GM19240 (cell line): Measurements from ENCODE around the gene CRYBB1.

Experiments used
- DNase-seq: peaks from one replicate; pipeline ENCODE4 v3.0.0; 2011; ENCODE audit warnings: low spot score; ENCODE audit not compliant: insufficient read length

Gene CRYBB1

DNA sequence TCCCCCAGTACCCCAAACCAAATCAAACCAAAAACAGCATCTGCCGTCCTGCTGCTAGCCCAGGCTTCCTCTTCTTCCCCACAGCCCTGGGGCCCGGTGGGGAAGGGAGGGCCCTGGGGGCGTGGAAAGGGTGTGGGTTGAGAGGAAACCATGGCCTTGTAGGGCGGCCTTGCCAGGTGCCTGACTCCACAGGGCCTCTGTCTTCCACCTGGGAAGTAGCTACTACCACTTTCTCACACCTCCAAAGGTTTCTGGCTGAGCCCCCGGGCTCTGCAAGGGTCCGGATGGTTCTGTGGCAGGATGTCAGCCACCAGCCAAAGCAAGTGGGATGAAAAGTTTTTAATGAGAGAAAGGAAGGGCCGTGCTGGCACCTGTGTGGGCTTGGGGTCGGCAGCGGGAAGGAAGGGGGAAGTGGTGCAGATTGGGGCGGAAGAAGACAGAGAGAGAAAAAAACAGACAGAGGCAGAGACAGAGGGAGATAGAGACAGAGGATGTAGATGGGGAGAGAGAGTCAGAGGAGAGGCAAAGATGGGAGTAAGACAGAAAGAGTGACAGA, 38.4 kb downstream of the CRYBB1 start:
- DNase-seq, result peak; percentile 59

GRCh38 chr22:26577081-26577480, 40.7 kb downstream of the CRYBB1 start:
- no peak for DNase-seq

DNA sequence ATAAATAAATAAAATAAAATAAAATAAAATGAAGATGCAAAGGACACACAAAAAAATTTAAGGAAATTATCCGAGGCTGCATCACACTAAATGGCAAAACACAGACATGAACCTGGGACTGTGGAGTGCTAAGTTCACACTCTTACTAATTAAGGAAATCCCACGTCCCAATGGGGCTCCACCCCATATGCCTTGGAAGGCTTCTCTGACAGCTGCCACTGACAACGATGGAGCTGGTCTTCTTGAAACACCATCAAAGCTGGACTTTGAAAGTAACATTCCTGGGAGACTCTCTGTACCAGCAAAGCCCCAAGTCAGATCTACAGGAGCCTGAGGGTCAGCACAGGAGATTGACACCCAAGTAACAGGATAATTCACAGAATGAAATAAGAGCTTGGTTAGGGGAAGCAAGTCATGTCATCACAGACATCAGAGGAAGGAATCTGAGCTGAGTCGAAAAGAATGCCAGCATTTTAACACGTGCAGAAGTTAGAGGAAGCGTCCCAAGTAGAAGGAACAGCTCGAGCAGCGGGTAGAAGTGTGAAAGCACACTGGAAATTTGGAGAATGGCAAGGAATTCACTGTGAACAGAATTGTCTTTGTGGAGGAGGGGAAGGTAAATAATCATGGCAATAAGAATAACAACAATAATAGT, 41.7 kb downstream of the CRYBB1 start:
- no peak for DNase-seq

GRCh38 chr22:26574001-26574723, 43.7 kb downstream of the CRYBB1 start:
- no peak for DNase-seq

- no peak for DNase-seq
Observed at GRCh38 chr22:26573026-26573662, 44.7 kb downstream of the CRYBB1 start.

GRCh38 chr22:26570864-26571525, 46.8 kb downstream of the CRYBB1 start:
- DNase-seq, result no peak

DNA sequence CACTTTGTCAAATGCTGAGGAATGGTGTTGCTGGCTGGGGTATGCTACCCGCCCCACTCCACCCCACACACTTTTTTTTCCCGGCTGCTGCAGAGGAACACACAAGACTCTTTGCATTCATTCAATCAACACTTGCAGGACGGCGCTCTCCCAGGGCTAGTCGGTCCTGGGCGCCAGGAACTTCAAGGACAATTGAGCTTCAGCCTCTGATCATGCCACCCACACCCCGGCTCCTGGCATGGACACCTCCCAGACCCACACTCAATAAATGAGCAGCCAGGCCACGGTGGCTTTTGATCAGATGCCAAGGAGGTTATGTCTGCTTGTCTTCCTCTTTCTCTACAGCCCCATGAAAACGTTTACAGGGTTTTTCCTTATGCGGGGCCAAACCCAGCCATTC, 47.7 kb downstream of the CRYBB1 start:
- DNase-seq, result no peak

DNA sequence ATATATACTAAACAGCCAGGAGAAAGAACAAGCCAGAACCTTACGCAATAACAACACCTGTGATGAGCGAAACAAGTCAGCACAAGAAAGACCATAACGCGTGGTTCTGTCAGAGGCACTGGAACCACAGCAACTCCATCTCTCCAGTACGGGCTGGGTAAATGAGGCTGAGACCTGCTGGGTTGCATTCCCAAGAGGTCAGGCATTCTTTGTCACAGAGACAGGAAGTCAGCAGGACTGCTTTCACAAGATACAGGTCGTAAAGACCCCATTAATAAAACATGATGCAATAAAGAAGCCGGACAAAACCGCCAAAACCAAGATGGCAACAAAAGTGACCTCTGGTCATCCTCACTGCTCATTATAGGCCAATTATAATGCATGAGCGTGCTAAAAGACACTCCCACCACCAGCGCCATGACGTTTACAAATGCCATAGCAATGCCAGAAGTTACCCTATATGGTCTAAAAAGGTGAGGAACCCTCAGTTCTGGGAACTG, 49.6 kb downstream of the CRYBB1 start:
- no peak for DNase-seq

GRCh38 chr22:26567610-26568009, 50.2 kb downstream of the CRYBB1 start:
- no peak for DNase-seq

DNA sequence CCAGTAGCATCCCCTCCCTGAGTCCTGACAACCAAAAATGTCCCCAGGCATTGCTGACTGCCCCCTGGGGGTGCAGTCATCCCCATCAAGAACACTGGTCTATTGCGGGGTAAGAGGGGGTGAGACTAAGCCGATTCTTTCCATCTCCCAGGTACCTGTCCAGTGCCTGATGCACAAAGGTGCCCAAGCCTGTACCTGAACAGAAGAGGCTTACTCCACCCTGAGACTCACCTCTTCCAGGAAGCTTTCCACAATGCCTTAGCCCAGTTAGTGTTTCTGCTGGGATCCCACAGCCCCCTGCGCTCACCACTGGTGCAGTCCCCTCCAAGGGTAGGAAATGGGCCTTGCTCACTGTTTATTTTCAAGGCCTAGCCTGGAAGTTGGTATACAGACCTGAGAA, 50.8 kb downstream of the CRYBB1 start:
- DNase-seq, result no peak

DNA sequence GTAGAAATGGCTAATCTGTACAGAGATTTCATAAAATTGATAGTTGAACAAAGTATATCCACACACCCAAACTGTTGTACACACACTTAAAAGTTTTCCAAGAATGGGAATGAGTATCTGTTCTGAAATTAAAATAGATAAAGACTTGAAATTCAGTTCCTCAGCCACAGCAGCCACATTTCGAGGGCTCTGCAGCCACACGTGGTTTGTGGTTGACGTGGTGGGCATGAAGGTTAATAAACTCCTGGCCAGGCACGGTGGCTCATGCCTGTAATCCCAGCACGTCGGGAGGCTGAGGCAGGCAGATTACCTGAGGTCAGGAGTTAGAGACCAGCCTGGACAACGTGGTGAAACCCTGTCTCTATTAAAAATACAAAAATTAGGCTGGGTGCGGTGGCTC, 51.9 kb downstream of the CRYBB1 start:
- DNase-seq, result no peak

GRCh38 chr22:26565181-26565580, 52.6 kb downstream of the CRYBB1 start:
- no peak for DNase-seq

DNA sequence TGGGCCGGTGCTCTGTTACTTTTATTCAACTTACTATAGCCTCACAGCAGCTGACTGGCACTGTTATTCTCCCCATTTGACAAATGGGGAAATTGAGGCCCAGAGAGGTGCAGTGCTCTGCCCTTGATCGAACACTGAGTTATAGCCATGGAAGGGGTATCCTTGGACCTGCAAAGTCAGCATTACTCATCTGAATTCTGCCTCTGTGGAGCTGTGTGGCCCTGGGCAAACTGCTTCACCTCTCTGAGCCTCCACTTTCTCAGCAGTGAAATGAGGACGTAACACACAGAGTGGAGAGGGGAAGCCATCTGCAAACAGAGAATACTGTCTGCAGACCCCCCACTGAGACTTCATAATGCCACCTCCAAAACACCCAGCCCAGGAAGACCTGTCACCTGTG, 53.2 kb downstream of the CRYBB1 start:
- no peak for DNase-seq

DNA sequence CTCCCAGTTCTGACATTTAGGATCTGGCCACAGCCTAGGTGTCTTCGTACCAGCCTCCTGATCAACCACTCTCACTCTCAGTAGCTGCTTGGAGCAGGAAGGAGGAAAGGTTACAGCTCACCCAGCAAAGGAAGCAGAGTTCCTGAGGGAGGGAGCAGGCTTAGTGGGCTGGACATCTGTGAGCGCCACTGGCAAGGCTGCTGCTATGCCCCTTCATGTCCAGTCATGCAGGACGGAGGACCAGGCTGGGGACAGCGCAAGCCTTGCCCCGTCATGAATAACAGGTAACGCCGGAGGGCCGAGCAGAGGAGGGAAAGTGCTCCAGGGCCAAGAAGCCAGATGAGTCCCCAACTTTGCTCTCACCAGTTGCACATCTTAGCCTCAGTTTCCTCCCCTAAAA, 53.6 kb downstream of the CRYBB1 start:
- DNase-seq, result no peak

DNA sequence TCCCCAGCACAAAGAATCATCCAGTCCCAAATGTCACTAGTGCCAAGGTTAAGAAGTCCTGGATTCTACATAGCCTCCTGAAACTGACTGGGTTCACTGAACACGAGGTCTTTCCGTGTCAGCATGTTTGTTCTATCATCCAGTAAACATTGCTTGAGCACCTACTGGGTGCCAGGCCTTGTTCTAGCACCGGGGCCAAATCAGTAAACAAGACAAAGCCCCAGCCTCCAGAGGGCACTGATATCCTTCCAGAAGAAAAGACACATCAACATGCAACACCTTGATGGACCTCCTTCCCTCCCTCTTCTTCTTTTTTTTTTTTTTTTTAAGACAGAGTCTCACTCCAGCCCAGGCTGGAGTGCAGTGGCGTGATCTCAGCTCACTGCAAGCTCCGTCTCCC, 54.8 kb downstream of the CRYBB1 start:
- DNase-seq, result no peak

DNA sequence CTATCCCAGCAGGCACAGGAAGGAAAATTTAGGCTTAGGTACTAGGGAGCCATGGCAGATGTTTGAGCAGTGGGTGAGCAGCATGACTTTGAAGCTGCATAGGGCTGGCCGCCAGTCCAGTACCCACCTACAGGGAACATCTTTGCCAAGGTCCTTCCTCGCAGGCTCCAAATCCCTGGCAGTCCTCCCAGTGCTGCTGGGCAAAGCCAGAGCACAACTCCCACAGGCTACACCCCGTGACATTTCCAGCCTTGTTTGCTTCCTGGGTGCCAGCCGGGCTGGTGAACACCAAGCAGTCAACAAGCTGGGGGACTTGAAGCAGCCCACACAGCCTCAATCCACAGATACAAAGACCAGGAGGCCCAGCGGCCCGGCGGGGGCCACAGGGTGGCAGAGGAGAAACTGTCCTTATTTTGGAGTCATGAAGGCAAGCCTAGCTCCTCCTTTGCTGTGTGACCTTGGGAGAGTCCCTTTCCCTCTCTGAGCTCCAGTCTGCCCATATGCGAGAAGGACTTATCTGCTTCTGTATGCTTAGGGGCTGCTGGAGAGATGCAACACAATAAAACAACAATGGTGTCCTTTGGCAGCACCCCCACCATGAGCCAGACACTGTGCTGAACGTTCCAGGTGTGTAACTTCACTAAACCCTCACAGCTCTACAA, 55.9 kb downstream of the CRYBB1 start:
- DNase-seq, result no peak

- DNase-seq, result no peak
Observed at GRCh38 chr22:26559961-26560575, 57.8 kb downstream of the CRYBB1 start.

GRCh38 chr22:26558248-26558895, 59.5 kb downstream of the CRYBB1 start:
- no peak for DNase-seq

DNA sequence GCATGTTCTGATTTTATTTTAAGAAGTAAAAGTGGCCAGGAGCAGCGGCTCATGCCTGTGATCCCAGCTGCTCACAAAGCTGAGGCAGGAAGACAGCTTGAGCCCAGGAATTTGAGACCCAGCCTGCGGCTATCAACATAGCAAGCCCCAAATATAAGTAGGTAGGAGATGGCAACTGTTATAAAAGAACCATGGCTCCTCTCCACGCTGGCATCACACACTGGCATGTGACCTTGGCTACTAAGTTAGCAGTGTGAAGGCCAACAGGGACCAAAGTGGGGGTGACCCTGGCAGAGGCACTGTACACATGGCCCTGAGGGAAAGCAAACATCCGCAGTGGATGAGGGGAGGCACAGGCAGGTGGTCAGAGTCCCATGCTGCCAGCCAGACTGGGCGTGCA, 60.9 kb downstream of the CRYBB1 start:
- no peak for DNase-seq

DNA sequence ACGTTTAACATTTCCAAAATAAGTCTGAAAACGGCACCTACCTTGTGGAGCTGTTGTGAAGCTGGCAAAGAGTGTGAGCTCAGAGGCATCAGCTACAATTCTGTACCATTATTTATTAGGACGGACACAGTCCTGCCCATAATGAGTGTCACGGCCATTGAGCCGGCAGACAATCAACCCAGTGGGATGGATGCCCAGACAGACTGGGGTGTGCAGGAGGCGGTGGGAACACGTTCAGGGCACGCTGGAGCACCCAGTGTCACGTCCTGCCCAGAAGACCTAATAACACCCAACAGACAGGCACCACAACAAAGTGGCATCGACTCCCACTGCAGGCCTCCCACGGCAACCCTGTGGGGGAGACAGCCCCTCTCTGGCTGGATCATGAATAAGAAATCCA, 62.3 kb downstream of the CRYBB1 start:
- DNase-seq, result no peak
